HG03558 (cell line): ENCODE measurements around the gene MITF.

Experiments used
- ATAC-seq: cut with Tn5 transposase; IDR thresholded peaks from one replicate; pipeline ENCODE4 v1.9.1; 2021; ENCODE audit warnings: moderate number of reproducible peaks; ENCODE audit not compliant: unreplicated experiment; ENCODE audit errors: extremely low read depth

Gene MITF

DNA sequence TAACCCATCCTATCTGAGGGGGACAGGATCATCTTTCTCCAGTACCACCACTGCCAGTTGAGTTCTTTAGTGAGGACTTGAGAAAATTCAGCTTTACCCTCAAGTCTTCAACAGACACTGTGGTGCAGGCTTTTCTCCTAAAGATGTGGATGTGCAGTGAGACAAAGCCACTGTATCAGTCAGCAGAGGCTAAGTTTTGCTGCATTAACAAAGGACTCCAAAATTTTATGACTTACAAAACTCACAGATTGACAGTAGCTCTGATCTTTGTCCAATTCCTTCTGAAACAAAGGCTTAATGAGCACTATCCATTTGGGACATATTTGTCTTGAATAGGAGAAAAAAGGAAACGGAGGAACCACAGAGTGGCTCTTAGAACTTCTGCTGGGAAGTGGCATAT lies 87.9 kb downstream of the MITF start:
- no peak for ATAC-seq

DNA sequence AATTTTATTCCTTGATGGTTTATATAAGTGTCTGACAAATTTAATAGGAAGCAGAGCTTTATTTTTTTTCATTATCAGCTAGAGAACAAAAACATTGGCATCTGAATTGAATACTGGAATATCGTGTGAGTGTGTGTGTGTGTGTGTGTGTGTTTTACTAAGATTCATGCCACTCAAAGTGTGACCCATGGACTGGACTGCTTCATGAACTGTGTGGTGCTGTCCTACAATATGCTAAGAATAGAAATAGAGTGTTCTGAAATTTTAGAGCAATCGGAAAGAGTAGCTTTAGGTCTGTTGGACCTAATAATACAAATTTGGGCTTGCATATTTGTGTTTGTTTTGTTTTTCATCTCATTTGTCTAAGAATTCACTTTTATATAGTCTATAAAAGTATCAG lies 89.6 kb downstream of the MITF start:
- no peak for ATAC-seq

- no peak for ATAC-seq
These were observed 90.9 kb downstream of the MITF start for GRCh38 chr3:69830147-69830546.

DNA sequence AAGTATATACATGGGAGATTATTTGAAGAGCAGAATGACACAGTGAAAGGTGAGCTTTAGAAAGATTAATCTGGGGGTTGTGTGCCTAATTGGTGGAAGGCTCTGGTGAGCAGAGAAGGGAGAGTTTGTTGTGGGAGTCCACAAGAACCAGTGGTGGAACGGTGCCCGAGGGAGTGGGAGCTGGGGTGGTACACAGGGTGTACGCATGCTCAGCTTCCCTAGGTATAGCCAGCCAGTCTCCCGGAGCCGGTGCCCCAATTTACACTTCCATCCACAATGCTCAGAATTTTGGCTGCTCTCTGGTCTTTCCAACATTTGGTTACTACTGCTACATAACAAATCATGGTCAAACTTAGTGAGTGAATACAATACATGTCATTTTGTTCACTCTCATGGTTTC lies 92.5 kb downstream of the MITF start:
- ATAC-seq: no peak

DNA sequence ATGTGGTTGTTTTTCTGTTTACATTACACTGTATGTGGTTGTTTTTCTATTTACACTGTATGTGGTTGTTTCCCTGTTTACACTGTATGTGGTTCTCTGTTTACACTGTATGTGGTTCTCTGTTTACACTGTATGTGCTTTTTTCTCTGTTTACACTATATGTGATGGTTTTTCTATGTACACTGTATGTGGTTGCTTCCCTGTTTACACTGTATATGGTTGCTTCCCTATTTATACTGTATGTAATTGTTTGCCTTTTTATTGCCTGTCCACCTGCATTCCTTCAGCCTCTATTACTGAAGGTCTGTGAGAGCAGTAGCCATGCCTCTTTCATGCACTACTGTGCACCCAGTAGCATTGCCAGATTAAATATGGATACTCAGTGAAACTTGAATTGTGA lies 94.3 kb downstream of the MITF start:
- ATAC-seq: no peak

GRCh38 chr3:69838217-69838616 lies 99.0 kb downstream of the MITF start:
- ATAC-seq: no peak

DNA sequence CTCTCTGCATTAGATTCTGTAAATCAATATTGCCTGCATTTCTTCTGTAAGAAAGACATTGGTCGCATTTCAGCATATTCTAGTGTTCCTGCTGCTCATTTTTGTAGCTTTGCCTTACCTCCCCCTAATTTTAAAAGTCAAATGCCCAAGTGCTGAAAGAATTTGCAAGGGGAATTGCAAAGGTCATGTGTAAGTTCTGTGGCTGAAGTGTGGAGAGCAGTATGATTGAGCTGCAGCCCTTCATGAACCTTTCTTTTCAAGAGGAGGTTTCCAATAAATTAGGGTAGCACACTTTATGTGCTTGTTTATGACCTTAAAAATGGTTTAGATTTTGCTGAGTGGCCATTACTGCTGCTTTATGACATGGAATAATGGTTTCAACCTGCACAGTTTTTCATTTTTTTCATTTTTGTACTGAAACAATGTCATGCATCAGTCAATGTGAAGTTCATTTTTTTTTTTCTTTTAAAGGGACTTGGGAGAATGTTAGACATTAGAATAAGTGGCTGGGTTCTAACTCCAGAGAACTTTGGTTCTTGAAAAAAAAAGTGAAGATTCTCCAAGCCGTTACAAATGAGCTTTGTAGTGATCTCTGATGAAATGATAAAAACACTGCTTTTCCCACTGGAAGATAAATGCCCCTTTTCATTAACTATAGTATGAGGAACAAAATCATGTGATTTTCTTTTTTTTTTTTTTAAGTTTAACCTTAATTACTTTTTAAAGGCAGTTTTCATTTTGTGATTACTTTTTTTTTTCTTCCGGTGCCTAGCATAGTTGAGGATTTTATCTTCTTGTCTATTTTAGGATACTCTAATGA lies 99.6 kb downstream of the MITF start:
- ATAC-seq: no peak

- no peak for ATAC-seq
These were observed 103.1 kb downstream of the MITF start for GRCh38 chr3:69842351-69842750.

GRCh38 chr3:69842789-69843188 lies 103.5 kb downstream of the MITF start:
- no peak for ATAC-seq

- ATAC-seq: no peak
These were observed 105.4 kb downstream of the MITF start for GRCh38 chr3:69844706-69845105.

- ATAC-seq: no peak
These were observed 108.0 kb downstream of the MITF start for GRCh38 chr3:69847303-69847702.

- ATAC-seq: no peak
These were observed 108.8 kb downstream of the MITF start for GRCh38 chr3:69848113-69848512.

GRCh38 chr3:69850849-69851248 lies 111.6 kb downstream of the MITF start:
- no peak for ATAC-seq

DNA sequence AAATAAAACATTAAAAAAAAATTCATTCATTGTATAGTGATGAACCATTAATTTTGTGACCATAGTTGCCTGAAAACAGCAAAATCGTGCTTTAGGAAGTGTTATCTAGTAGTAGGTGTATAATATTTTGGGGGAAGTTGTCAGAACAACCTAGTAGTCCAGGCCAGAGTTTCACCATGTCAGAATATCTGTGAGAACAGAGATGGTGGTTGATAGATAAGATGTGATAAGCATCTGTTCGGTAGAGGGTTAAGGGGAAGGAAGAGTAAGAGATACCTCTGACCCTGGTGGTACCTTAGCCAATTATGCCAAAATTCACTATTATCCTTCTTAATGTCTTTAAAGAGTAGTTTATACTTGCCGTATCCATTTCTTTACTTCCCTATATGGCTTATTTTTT lies 113.8 kb downstream of the MITF start:
- ATAC-seq: no peak

- no peak for ATAC-seq
These were observed 116.3 kb downstream of the MITF start for GRCh38 chr3:69855436-69856162.

GRCh38 chr3:69856965-69857705 lies 117.9 kb downstream of the MITF start:
- no peak for ATAC-seq

DNA sequence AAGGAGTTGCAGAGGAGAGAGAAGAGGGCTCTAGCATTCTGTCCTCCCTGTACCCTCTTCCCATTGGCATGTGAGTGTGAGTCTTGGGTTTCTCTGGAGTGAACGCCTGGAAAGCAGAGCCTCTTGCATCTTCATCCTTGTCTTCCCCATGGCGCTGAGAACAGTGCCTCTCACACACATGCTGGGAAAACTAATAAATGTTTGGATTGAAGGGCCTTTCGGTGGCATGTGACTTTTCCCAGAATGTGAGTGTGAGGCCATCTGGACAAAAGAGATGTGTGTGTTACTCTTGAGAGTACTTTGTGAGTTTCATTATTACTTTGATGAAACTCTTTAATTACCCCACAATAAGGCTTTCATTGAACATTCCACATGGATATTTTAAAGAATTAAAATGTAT lies 122.3 kb downstream of the MITF start:
- ATAC-seq: no peak

DNA sequence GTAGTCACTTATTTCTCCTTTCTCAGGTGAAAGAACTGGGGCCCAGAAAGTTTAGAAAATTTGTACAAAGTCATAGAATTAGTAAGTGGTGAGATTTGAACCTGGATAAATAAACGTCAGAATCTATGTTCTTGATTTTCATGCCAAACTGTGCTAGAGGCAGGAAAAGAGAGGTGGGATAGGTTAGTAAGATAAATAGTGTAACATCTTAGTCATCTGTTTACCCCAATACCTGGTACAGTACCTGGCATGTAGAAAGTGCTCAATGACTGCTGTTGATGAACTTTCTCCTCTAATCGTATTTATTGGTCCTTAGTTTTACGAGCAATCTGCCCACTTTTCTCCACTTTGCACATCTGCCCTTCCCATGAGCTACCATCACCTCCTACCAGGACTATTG lies 124.9 kb downstream of the MITF start:
- no peak for ATAC-seq

DNA sequence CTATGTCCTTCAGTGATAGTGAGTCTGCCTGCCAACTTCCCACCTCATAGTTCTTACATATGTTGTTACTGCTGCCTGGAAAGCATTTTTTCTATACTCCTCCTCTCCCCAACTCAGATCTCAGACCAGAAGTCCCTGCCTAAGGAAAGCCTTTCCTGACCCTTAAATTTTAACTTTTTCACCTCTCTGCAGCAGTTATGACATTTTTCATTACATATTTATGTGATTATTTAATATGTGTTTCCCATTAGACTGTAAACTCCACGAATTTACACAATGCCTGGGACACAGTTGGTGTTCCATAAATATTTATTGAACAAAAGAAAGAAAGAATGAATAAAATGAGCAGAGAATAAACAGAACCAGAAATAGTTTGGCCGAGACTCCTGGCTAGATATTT lies 125.5 kb downstream of the MITF start:
- ATAC-seq: no peak

- ATAC-seq: no peak
These were observed 126.8 kb downstream of the MITF start for GRCh38 chr3:69865925-69866679.
